ENCODE measurements around the gene ZSWIM6. TPM values are rescaled to one million over a fixed set of nuclear protein-coding genes. Genes with fewer than 3 reads are reported as not detected.
"Not testable (repeated sequence)": the region's sequence is repeated elsewhere in the genome, so short reads cannot be mapped to it uniquely, and the experiment has no call there.

ZSWIM6 gene
- total RNA-seq, 1 experiment from 2014 or later: 1.8 TPM

DNA sequence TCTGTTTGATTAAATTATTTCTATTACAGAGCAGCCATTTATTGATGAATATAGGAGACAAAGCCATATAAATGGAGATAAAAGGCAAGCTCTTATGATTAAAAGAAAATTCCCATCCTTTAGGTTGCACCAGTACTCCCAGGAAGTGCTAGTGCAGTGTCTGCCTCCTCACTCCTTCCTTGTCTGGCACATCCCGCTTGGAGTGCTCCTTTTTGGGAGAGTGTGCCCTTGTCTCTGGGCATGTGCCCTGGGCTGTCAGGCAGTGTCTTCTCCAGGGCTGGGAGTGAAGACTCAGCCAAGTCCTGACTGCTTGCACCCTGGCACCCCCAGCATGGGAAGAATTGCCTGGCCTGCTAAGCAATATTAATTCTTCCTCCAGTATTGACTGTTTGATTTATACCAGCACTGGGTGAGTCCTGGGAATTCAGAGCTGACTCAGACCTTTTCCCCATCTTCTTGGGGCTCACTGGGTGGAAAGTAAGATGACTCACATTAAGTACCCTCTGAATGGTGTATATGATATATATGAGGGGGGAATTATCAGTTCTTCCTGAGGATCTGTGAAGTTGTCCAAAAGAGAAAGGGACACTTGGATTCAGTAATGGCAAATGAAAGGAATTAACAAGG is 62.1 kb downstream of the ZSWIM6 start:
- in situ Hi-C loops (cut with HindIII; ENCODE audit: low pct_unique_long_range_greater_than_20kb, low sequenced_read_pairs): no loop called here
- no peak for DNase-seq (ENCODE audit: low read depth)

DNA sequence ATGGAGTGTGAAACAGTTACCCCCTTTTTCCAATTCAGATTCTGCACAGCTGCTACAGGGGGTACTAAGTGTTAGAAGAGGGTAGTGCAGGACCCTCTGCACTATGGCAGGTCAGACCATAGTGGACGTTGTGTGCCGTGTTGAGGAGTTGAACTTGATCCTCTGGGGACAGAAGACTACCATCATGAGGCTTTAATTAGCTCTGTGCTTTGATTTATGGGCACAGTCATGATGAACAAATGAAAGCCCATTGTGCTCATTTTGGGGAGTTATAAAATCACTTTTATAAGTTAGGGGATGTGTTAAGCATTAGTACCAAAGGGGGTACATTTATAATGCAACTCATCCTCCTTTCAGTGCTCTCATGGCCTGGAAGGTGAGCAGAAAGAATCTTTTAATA is 62.7 kb downstream of the ZSWIM6 start:
- in situ Hi-C loops (cut with HindIII; ENCODE audit: low pct_unique_long_range_greater_than_20kb, low sequenced_read_pairs): no loop called here
- DNase-seq (ENCODE audit: low read depth): no peak

DNA sequence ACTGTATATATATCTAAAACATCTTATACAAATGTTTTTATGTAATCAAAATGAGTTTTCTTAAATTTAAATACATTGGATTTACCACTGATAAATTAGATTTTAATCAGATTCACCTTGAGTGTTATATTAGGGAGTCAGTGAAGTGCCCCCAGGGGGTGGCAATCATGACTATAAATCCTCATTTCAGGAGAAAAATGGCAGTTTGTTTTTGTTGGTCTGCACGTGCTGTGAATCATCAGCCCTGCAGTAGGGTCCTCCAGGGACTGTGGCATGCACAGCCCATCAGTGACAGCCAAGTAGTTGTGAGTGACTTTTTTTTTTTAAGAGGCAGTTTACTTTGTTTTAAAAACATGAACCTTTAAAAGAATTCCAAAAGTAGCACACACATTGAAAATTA is 65.2 kb downstream of the ZSWIM6 start:
- in situ Hi-C loops (cut with HindIII; ENCODE audit: low pct_unique_long_range_greater_than_20kb, low sequenced_read_pairs): no loop called here
- no peak for DNase-seq (ENCODE audit: low read depth)

- DNase-seq (ENCODE audit: low read depth): no peak
- in situ Hi-C loops (cut with HindIII; ENCODE audit: low pct_unique_long_range_greater_than_20kb, low sequenced_read_pairs): no loop called here
Measured at GRCh38 chr5:61397937-61398336, 65.9 kb downstream of the ZSWIM6 start.

GRCh38 chr5:61398440-61398839 is 66.4 kb downstream of the ZSWIM6 start:
- DNase-seq (ENCODE audit: low read depth): no peak
- in situ Hi-C loops (cut with HindIII; ENCODE audit: low pct_unique_long_range_greater_than_20kb, low sequenced_read_pairs): no loop called here

GRCh38 chr5:61399679-61400078 is 67.6 kb downstream of the ZSWIM6 start:
- DNase-seq (ENCODE audit: low read depth): no peak
- in situ Hi-C loops (cut with HindIII; ENCODE audit: low pct_unique_long_range_greater_than_20kb, low sequenced_read_pairs): no loop called here

GRCh38 chr5:61401726-61402125 is 69.7 kb downstream of the ZSWIM6 start:
- in situ Hi-C loops (cut with HindIII; ENCODE audit: low pct_unique_long_range_greater_than_20kb, low sequenced_read_pairs): no loop called here
- peak; percentile 6 for DNase-seq (ENCODE audit: low read depth)

- no peak for DNase-seq (ENCODE audit: low read depth)
- in situ Hi-C loops (cut with HindIII; ENCODE audit: low pct_unique_long_range_greater_than_20kb, low sequenced_read_pairs): no loop called here
Measured at GRCh38 chr5:61402244-61402823, 70.3 kb downstream of the ZSWIM6 start.

DNA sequence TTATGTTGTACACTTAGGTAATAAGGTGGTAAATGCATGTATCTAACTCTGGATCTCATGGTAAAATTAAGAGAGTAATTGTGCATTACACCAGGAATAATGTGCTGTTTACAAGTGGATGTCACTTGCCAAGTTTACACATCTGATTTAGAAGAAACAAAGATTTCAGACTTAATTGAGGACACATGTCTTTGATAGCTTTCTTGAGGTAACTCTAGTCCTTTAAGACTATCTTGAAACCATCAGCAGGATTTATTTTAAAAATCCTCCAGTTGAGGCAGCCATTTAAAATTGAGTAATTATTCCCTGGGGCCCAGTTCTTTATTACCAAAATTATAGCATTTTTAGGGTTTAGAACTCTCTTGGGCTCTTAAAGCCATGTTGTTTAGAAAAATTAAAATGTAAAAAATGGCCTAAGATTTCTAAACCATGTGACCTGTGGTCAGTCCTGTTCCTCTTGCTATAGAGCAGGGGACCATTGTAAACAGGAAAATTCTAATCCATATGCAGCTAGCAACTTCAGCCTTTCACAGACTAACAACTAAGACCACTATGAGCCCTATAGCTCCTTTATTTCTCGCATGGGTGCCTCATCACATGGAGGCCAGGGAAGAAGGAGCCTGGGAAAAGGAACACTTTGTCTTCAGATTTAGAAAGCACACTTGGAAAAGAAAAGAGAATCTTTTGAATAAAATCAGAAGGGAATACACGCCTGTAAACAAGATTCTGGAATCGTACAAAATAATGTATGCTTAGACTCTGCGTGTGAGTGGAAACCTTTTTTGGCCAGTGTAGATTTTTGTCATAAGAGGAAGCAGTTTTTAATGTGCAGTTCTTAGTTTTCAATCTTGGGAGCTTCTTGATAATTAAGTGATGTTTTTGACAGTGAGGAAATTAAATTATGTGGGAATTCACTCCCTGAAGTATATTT is 71.2 kb downstream of the ZSWIM6 start:
- no peak for DNase-seq (ENCODE audit: low read depth)
- in situ Hi-C loops (cut with HindIII; ENCODE audit: low pct_unique_long_range_greater_than_20kb, low sequenced_read_pairs): no loop called here

DNA sequence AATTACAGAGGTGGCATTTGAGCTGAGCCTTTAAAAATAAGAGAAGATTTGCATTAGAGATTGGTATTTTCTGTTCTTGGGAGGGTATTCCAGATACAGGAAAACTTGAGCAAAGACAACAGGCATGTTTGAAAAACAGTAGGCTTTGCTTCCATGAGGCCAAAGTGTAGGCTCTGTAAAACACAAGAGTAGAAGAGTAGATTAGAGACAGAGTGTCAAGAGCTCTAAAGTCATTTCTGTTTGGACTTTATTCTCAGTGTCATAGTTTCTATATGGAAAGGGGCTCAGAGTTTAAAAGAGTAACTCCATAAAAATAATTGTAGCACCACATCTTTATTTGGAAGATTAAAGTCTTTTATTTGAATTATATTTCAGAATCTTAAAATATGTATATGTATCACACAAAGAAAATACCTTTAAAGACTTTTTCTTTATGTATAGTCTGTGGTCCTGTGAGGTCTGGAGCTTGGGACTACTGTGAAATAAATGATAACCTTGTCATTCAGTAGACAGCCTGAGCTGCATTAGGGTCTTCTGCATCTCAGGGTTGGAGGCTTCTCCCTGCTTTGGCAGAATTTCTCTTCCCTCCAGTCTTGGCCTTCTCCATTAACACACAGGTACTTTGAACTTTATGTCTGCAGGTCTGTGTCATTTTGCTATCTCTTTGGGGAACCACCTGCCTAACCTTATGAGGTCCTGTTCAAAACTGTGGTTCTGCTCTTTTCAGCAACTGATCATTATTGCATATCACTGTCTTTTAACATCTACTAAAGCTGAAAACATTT is 73.6 kb downstream of the ZSWIM6 start:
- in situ Hi-C loops (cut with HindIII; ENCODE audit: low pct_unique_long_range_greater_than_20kb, low sequenced_read_pairs): no loop called here
- no peak for DNase-seq (ENCODE audit: low read depth)

GRCh38 chr5:61406497-61406896 is 74.4 kb downstream of the ZSWIM6 start:
- DNase-seq (ENCODE audit: low read depth); in situ Hi-C loops (cut with HindIII; ENCODE audit: low pct_unique_long_range_greater_than_20kb, low sequenced_read_pairs): not testable (repeated sequence)

- in situ Hi-C loops (cut with HindIII; ENCODE audit: low pct_unique_long_range_greater_than_20kb, low sequenced_read_pairs): no loop called here
- no peak for DNase-seq (ENCODE audit: low read depth)
Measured at GRCh38 chr5:61407706-61408270, 75.7 kb downstream of the ZSWIM6 start.

- in situ Hi-C loops (cut with HindIII; ENCODE audit: low pct_unique_long_range_greater_than_20kb, low sequenced_read_pairs): no loop called here
- DNase-seq (ENCODE audit: low read depth): peak; percentile 98
Measured at GRCh38 chr5:61408476-61409168, 76.6 kb downstream of the ZSWIM6 start.

DNA sequence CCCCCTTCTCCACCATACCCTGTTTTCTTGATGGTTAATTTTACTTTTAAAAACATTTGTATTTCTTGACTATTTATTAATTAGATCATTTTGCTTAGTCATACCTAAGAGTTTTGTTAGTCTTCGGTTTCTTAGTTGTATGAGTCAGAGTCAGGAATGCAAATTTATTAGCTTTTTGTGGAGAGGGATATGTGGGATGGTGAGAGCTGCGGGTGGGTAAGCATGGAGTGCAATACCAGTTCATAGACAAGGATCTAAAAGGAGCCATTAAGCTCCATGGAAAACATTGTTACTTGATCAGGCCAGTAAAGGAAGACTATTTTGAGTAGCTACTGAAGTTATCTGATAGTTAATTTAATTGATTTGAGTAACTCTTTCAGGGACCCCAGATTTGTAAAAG is 77.5 kb downstream of the ZSWIM6 start:
- in situ Hi-C loops (cut with HindIII; ENCODE audit: low pct_unique_long_range_greater_than_20kb, low sequenced_read_pairs): no loop called here
- DNase-seq (ENCODE audit: low read depth): peak; percentile 86

DNA sequence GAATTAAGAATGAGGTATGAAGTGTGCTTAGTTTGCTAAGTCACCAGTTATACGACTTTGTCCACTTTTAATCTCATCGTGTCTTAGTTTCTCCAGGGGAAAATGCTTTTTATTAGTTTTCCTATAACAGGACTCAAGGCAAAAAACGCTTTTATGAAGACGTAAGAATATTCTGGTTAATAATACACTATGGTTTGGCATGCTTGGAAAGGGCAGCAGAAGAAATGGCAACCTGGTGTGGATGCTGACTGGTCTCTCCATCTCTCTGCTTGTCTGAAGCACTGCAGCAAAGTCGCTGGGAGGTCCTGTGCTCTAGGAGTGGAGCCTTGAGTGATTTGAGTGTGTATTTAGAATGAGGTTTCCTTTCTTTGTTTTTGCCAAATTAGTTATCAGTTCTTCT is 78.8 kb downstream of the ZSWIM6 start:
- in situ Hi-C loops (cut with HindIII; ENCODE audit: low pct_unique_long_range_greater_than_20kb, low sequenced_read_pairs): no loop called here
- peak; percentile 18 for DNase-seq (ENCODE audit: low read depth)

DNA sequence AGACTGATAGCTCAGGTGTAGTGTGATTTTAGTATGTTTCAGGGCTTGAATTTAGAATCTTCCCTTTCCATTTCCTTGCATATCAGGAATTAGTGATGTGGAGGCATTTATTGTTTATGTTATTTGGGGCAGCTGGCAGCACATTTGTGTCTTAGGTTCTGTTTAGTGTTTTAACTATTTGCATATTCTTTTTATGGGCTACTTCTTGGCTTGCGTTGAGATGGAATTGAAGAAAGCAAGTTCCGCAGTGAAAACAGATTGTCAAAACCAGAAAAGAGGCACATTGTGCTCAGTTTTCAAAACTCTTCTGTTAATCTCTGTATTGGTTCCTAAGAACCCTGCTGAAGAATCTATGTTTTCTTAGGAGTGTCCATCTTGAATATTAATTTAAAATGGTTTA is 80.3 kb downstream of the ZSWIM6 start:
- in situ Hi-C loops (cut with HindIII; ENCODE audit: low pct_unique_long_range_greater_than_20kb, low sequenced_read_pairs): no loop called here
- DNase-seq (ENCODE audit: low read depth): no peak

DNA sequence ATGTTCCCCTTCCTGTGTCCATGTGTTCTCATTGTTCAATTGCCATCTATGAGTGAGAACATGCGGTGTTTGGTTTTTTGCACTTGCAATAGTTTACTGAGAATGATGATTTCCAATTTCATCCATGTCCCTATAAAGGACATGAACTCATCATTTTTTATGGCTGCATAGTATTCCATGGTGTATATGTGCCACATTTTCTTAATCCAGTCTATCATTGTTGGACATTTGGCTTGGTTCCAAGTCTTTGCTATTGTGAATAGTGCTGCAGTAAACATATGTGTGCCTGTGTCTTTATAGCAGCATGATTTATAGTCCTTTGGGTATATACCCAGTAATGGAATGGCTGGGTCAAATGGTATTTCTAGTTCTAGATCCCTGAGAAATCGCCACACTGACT is 81.1 kb downstream of the ZSWIM6 start:
- DNase-seq (ENCODE audit: low read depth); in situ Hi-C loops (cut with HindIII; ENCODE audit: low pct_unique_long_range_greater_than_20kb, low sequenced_read_pairs): not testable (repeated sequence)

- in situ Hi-C loops (cut with HindIII; ENCODE audit: low pct_unique_long_range_greater_than_20kb, low sequenced_read_pairs): no loop called here
- DNase-seq (ENCODE audit: low read depth): no peak
Measured at GRCh38 chr5:61414806-61415205, 82.7 kb downstream of the ZSWIM6 start.
